ENCODE measurements around the gene PRKCD. TPM values are rescaled to one million over a fixed set of nuclear protein-coding genes. Genes with fewer than 3 reads are reported as not detected.

PRKCD gene
- total and polyA plus RNA-seq, 2 of the 4 experiments (the other 2 are of a cell fraction): 4.3 to 19.0 TPM

DNA sequence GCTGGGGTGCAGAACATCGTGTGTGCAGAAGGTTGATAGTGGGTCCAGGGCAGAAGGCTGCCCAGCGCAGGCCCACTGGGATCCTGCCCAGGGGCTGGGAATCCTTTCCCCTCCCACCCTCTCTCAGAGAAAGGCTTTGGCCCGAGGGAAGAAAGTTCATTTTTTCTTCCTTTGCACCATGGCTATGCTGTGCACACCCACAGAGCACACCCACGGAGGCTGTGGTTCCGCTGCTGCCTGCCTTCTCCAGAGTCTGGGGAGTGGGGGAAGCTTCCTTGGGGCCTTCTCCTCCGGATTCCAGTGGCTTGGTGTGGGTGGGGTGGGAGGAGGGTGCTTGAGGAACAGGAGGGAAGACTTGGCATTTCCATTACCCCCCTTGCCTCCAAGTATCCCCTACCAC is 7.0 kb upstream of the PRKCD start:
- dilution Hi-C loops (cut with HindIII; ENCODE audit: low sequenced_read_pairs, unreplicated experiment): no loop called here
- no peaks in the 10 kb centered on the region for H3K9me1 ChIP-seq (ENCODE audit: insufficient read depth, low read length)
- no peak overlapping the region for H3K4ac ChIP-seq (ENCODE audit: low read depth, low read length)
- no peak overlapping the region for H3K4me3 ChIP-seq (ENCODE audit: insufficient read depth, low read depth, low read length)
- H3K27me3 ChIP-seq (ENCODE audit: control insufficient read depth, insufficient read depth, low read length): peaks cover 36% of the 10 kb centered on the region
- no peak overlapping the region for H4K91ac ChIP-seq (ENCODE audit: insufficient read depth, low read depth, low read length)
- no peaks in the 10 kb centered on the region for H4K20me1 ChIP-seq (ENCODE audit: insufficient read depth, low read length)
- no peak overlapping the region for H3K9ac ChIP-seq (ENCODE audit: low read depth, low read length)
- H3K36me3 ChIP-seq (ENCODE audit: control insufficient read depth, insufficient read depth, low read length): no peaks in the 10 kb centered on the region
- no peak overlapping the region for H3K27ac ChIP-seq (ENCODE audit: insufficient read depth, low read length)
- TF ChIP-seq MAZ (IDR thresholded peaks at IDR 0.05; ENCODE audit: borderline replicate concordance, low read depth, low read length) (no peak), RCOR1 (IDR thresholded peaks at IDR 0.05; ENCODE audit: insufficient replicate concordance, low read length) (no peak), MAFK (IDR thresholded peaks at IDR 0.05; ENCODE audit: low read depth, low read length) (no peak), MXI1 (IDR thresholded peaks at IDR 0.05; ENCODE audit: borderline replicate concordance, low read depth, low read length) (no peak), CHD1 (IDR thresholded peaks at IDR 0.05; ENCODE audit: low read depth, low read length) (no peak), POLR2A (IDR thresholded peaks at IDR 0.05; ENCODE audit: low read depth, low read length) (no peak)
- no peaks in the 10 kb centered on the region for H3K9me3 ChIP-seq (ENCODE audit: control insufficient read depth, insufficient read depth, low read length)
- no peak overlapping the region for H3K4me2 ChIP-seq (ENCODE audit: low read depth, low read length)
- CTCF ChIA-PET: no interaction called here
- no peak overlapping the region for H2BK20ac ChIP-seq (ENCODE audit: low read depth, low read length)
- no peak overlapping the region for H3K56ac ChIP-seq (ENCODE audit: extremely low read depth, insufficient read depth, low read length)
- no peak overlapping the region for H2AFZ ChIP-seq (replicated peaks; ENCODE audit: low read length, poor library complexity)
- no peak overlapping the region for H2BK15ac ChIP-seq (ENCODE audit: low read depth, low read length)
- no CpG with 5 or more reads among the region's 6 CpGs for WGBS, 2 experiments (ENCODE audit: extremely low coverage in 2 of 2, insufficient read length in 1 of 2)
- intact Hi-C loops (cut with micrococcal nuclease): no loop called here
- no peak overlapping the region for H2AK9ac ChIP-seq (replicated peaks; ENCODE audit: low read depth, low read length, poor library complexity)
- H3K14ac ChIP-seq (replicated peaks; ENCODE audit: low read depth, low read length): no peak overlapping the region
- no peak overlapping the region for H2BK120ac ChIP-seq (ENCODE audit: low read depth, low read length)
- DNase-seq (no peak), ATAC-seq (ENCODE audit: low read depth) (no peak; the same call in 1 of the 2 replicates)
- H2AK5ac ChIP-seq (ENCODE audit: low read depth, low read length): no peak overlapping the region
- no TSS peak for BruUV-seq (replicated peaks)
- no peak overlapping the region for H3K18ac ChIP-seq (ENCODE audit: low read depth, low read length)
- no peak overlapping the region for H3K23ac ChIP-seq (ENCODE audit: low read depth, low read length)
- in situ Hi-C loops (cut with MboI; ENCODE audit: low sequenced_read_pairs): no loop called here
- peaks cover 6% of the 10 kb centered on the region for H3K4me1 ChIP-seq (ENCODE audit: control insufficient read depth, insufficient read depth, low read length)
- no peak overlapping the region for H2BK5ac ChIP-seq (ENCODE audit: low read depth, low read length, poor library complexity, severe bottlenecking)
- no peak overlapping the region for H4K8ac ChIP-seq (ENCODE audit: low read depth in 2 of 2, low read length in 2 of 2)
- POLR2A ChIA-PET (ENCODE audit: unreplicated experiment): no interaction called here
- no peaks in the 10 kb centered on the region for H3K79me1 ChIP-seq (ENCODE audit: low read depth in 1 of 2, low read length in 2 of 2)
- H4K5ac ChIP-seq (ENCODE audit: low read depth, low read length): no peak overlapping the region

Data from IMR-90 (cell line).